Kidney (tissue), 14 donors: ENCODE measurements around the gene CAMKMT. TPM values are rescaled to one million over a fixed set of nuclear protein-coding genes. Genes with fewer than 3 reads are reported as not detected.

Experiments
- DNase-seq, 5 donors: peaks; one replicate each; pipeline ENCODE4 v3.0.0-alpha.2; 2013 to 2020
- FAIRE-seq: peaks from 2 replicates; lab custom pipeline; 2012; peaks lifted over from hg19 to GRCh38; lab: Jason Lieb, UNC
- H3K27ac ChIP-seq, 2 donors: one replicate each; pipeline ENCODE4 v1.7.0; 2013; ENCODE audit warnings: low read depth in 2 of 2, low read length in 2 of 2, inconsistent platforms in 1 of 2
- H3K27me3 ChIP-seq: one replicate; pipeline ENCODE4 v1.7.1; 2013; ENCODE audit warnings: low read length, inconsistent platforms; ENCODE audit not compliant: control insufficient read depth, insufficient read depth
- H3K36me3 ChIP-seq, 3 donors: one replicate each; pipeline versions ENCODE4 v1.7.0 to v1.7.1; 2013; ENCODE audit warnings: low read length in 3 of 3, control low read depth in 1 of 3, inconsistent platforms in 1 of 3; ENCODE audit not compliant: insufficient read depth in 3 of 3, control insufficient read depth in 2 of 3
- H3K4me1 ChIP-seq, 3 donors: one replicate each; pipeline versions ENCODE4 v1.7.0 to v1.7.1; 2013; ENCODE audit warnings: low read length in 3 of 3, inconsistent platforms in 1 of 3, low read depth in 1 of 3; ENCODE audit not compliant: control insufficient read depth in 2 of 3, insufficient read depth in 2 of 3
- H3K4me3 ChIP-seq, 3 donors: one replicate each; pipeline versions ENCODE4 v1.7.0 to v1.8.1; 2013; ENCODE audit warnings: low read length in 3 of 3, control low read depth in 1 of 3, inconsistent platforms in 1 of 3
- H3K9ac ChIP-seq, 3 donors: one replicate each; pipeline versions ENCODE4 v1.7.0 to v1.7.1; 2013; ENCODE audit warnings: low read length in 3 of 3, control low read depth in 1 of 3, inconsistent platforms in 1 of 3
- H3K9me3 ChIP-seq, 3 donors: one replicate each; pipeline versions ENCODE4 v1.7.0 to v1.7.1; 2013; ENCODE audit warnings: low read length in 3 of 3, control low read depth in 1 of 3, inconsistent platforms in 1 of 3; ENCODE audit not compliant: control insufficient read depth in 2 of 3, insufficient read depth in 1 of 3
- CTCF ChIP-seq: IDR thresholded peaks from 3 replicates; pipeline ENCODE4 v1.5.1; 2012; ENCODE audit warnings: mild to moderate bottlenecking, moderate library complexity, borderline replicate concordance; ENCODE audit not compliant: insufficient read depth; ENCODE audit errors: extremely low read depth
- intact Hi-C: fragments of 100-400 bp; cut with DNase I; formaldehyde crosslinking; loops from one replicate; pipeline ENCODE4 v1.11.1; 2022
- polyA plus RNA-seq: library from polyadenylated mRNA; stranded (reverse); fragments of 350-450 nt; fragmentation: Illumina TruSeq; extraction: RNeasy Lipid Tissue Mini Kit (QIAGEN cat#74804); gene quantifications from one replicate; pipeline ENCODE4 v1.2.3, GENCODE V29; 2014; ENCODE audit warnings: low read depth, low replicate concordance; ENCODE audit not compliant: insufficient read depth
- total RNA-seq: library from RNA; stranded (reverse); fragmentation: NEBNext Ultra II Directional; extraction: Animal tissue kit (Norgen Biotek cat#: 25700); gene quantifications from one replicate; pipeline ENCODE4 v1.2.1, GENCODE V29; 2021
- donor health status: control.
- donor health status: control.
- donor health status: control.
- donor health status: control.
- donor health status: control.
- donor health status: DM: yes; HTN: yes; CAD: no.
- donor health status: Normal renal cell carcinoma (clear cell type).

The CAMKMT gene
- total and polyA plus RNA-seq, 2 donors from 2014 or later, result 9.9 to 14.5 TPM

- H3K4me1 ChIP-seq, result peaks cover 0 to 7% (median 0%) of the 10 kb centered on the region in 3 donors
- H3K9me3 ChIP-seq, result no peaks in the 10 kb centered on the region
- H3K27me3 ChIP-seq, result no peaks in the 10 kb centered on the region
- DNase-seq (peak in 1 of 5 donors; percentile 38), FAIRE-seq (peak; percentile 15)
- H3K4me3 ChIP-seq, result no peak overlapping the region
- no peak for TF ChIP-seq CTCF
- intact Hi-C loops, result no loop called here
- peaks cover 0 to 4% (median 4%) of the 10 kb centered on the region in 3 donors for H3K36me3 ChIP-seq
- no peak overlapping the region for H3K27ac ChIP-seq
- no peak overlapping the region for H3K9ac ChIP-seq
These were observed 13.3 kb upstream of the CAMKMT start for GRCh38 chr2:44348400-44348799.

GRCh38 chr2:44349506-44349905, 12.2 kb upstream of the CAMKMT start:
- H3K4me3 ChIP-seq, result no peak overlapping the region
- H3K9me3 ChIP-seq, result no peaks in the 10 kb centered on the region
- intact Hi-C loops, result no loop called here
- no peak for TF ChIP-seq CTCF
- FAIRE-seq (no peak), DNase-seq (no peak)
- peaks cover 0 to 7% (median 0%) of the 10 kb centered on the region in 3 donors for H3K4me1 ChIP-seq
- H3K9ac ChIP-seq, result no peak overlapping the region
- no peaks in the 10 kb centered on the region for H3K27me3 ChIP-seq
- H3K36me3 ChIP-seq, result peaks cover 0 to 4% (median 0%) of the 10 kb centered on the region in 3 donors
- H3K27ac ChIP-seq, result no peak overlapping the region

- Histone ChIP-seq H3K9me3 (no peaks in the 10 kb centered on the region), H3K4me3 (no peak overlapping the region), H3K36me3 (no peaks in the 10 kb centered on the region), H3K27me3 (no peaks in the 10 kb centered on the region), H3K4me1 (peaks cover 0 to 7% (median 0%) of the 10 kb centered on the region in 3 donors), H3K9ac (no peak overlapping the region), H3K27ac (no peak overlapping the region)
- no peak for DNase-seq
- intact Hi-C loops, result no loop called here
- TF ChIP-seq CTCF, result no peak
- FAIRE-seq, result no peak
These were observed 10.7 kb upstream of the CAMKMT start for GRCh38 chr2:44351088-44351487.

- H3K27ac ChIP-seq, result no peak overlapping the region
- H3K36me3 ChIP-seq, result no peaks in the 10 kb centered on the region
- H3K4me1 ChIP-seq, result peaks cover 0 to 7% (median 0%) of the 10 kb centered on the region in 3 donors
- DNase-seq (no peak), FAIRE-seq (no peak)
- no peaks in the 10 kb centered on the region for H3K27me3 ChIP-seq
- no peak for TF ChIP-seq CTCF
- intact Hi-C loops, result no loop called here
- H3K4me3 ChIP-seq, result no peak overlapping the region
- no peak overlapping the region for H3K9ac ChIP-seq
- no peaks in the 10 kb centered on the region for H3K9me3 ChIP-seq
These were observed 10.1 kb upstream of the CAMKMT start for GRCh38 chr2:44351676-44352075.
